Fibroblast of mammary gland (primary cell): Measurements from ENCODE around the gene SOCS4.

Experiments used
- DNase-seq: peaks from one replicate; pipeline ENCODE4 v3.0.0-alpha.2; 2010; ENCODE audit warnings: low read depth
- H3K4me3 ChIP-seq: 2 replicates; pipeline ENCODE4 v1.5.1; 2011; ENCODE audit warnings: low read depth, mild to moderate bottlenecking, low read length, moderate library complexity; ENCODE audit not compliant: control insufficient read depth
- CTCF ChIP-seq: conservative IDR thresholded peaks from 2 replicates; pipeline ENCODE4 v1.5.1; 2011; ENCODE audit warnings: low read depth, low read length, inconsistent platforms; ENCODE audit not compliant: control insufficient read depth, insufficient read depth

The SOCS4 gene

GRCh38 chr14:55084401-55085059 is 57.5 kb downstream of the SOCS4 start:
- TF ChIP-seq CTCF: no peak
- DNase-seq: no peak
- no peak overlapping the region for H3K4me3 ChIP-seq

GRCh38 chr14:55085060-55085660 is 58.1 kb downstream of the SOCS4 start:
- TF ChIP-seq CTCF: no peak
- DNase-seq: no peak

GRCh38 chr14:55086938-55087337 is 59.9 kb downstream of the SOCS4 start:
- DNase-seq: no peak
- TF ChIP-seq CTCF: no peak
- no peak overlapping the region for H3K4me3 ChIP-seq

More at GRCh38 chr14:55085060-55085660, 58.1 kb downstream of the SOCS4 start:
- H3K4me3 ChIP-seq: no peak overlapping the region

- no peak for TF ChIP-seq CTCF
- H3K4me3 ChIP-seq: no peak overlapping the region
- DNase-seq: no peak
These were observed 61.3 kb downstream of the SOCS4 start for GRCh38 chr14:55088356-55088755.

GRCh38 chr14:55092341-55092740 is 65.3 kb downstream of the SOCS4 start:
- no peak overlapping the region for H3K4me3 ChIP-seq
- no peak for TF ChIP-seq CTCF
- peak; percentile 81 for DNase-seq

GRCh38 chr14:55094292-55095157 is 67.5 kb downstream of the SOCS4 start:
- no peak for TF ChIP-seq CTCF
- peak; percentile 83 for DNase-seq
- no peak overlapping the region for H3K4me3 ChIP-seq
